Keratinocyte (primary cell): Measurements from ENCODE around the gene CLDN19. TPM values are rescaled to one million over a fixed set of nuclear protein-coding genes. Genes with fewer than 3 reads are reported as not detected.

Experiments used
- DNase-seq: peaks from one replicate; pipeline ENCODE4 v3.0.0-alpha.2; 2011; ENCODE audit warnings: low read depth, missing footprints, low spot score
- FAIRE-seq: peaks from 2 replicates; lab custom pipeline; 2011; peaks lifted over from hg19 to GRCh38; lab: Jason Lieb, UNC
- H2AFZ ChIP-seq: 2 replicates; pipeline ENCODE4 v1.6.0; 2012; ENCODE audit warnings: low read length, control low read depth, inconsistent platforms; ENCODE audit not compliant: control insufficient read depth
- H3K27ac ChIP-seq: 2 replicates; pipeline ENCODE4 v1.5.1; 2011; ENCODE audit warnings: low read length; ENCODE audit not compliant: control insufficient read depth, insufficient read depth
- H3K27me3 ChIP-seq: 3 replicates; pipeline ENCODE4 v1.6.0; 2011; ENCODE audit warnings: low read length; ENCODE audit not compliant: control insufficient read depth, insufficient read depth; ENCODE audit errors: extremely low read depth
- H3K36me3 ChIP-seq, 2 experiments: 2 replicates in 1 of 2; 3 replicates in 1 of 2; pipeline ENCODE4 v1.5.1; 2011; ENCODE audit warnings: low read length in 2 of 2, mild to moderate bottlenecking in 1 of 2; ENCODE audit not compliant: control insufficient read depth in 2 of 2, insufficient read depth in 2 of 2; ENCODE audit errors: extremely low read depth in 1 of 2
- H3K4me1 ChIP-seq: 3 replicates; pipeline ENCODE4 v1.5.1; 2011; ENCODE audit warnings: low read length; ENCODE audit not compliant: control insufficient read depth, insufficient read depth; ENCODE audit errors: extremely low read depth
- H3K4me2 ChIP-seq: 3 replicates; pipeline ENCODE4 v1.6.0; 2011; ENCODE audit warnings: low read depth, low read length; ENCODE audit not compliant: control insufficient read depth, insufficient read depth; ENCODE audit errors: extremely low read depth
- H3K4me3 ChIP-seq, 3 experiments: fragments of 200-600 bp in 1 of 3; sonication (generic) in 1 of 3; 2 replicates in 2 of 3; 3 replicates in 1 of 3; pipeline ENCODE4 v1.5.1; 2011 to 2016; ENCODE audit warnings: low read length in 3 of 3, mild to moderate bottlenecking in 3 of 3, control low read depth in 2 of 3, inconsistent platforms in 1 of 3, low read depth in 1 of 3, mixed read lengths in 1 of 3, mixed run types in 1 of 3, moderate library complexity in 1 of 3; ENCODE audit not compliant: control insufficient read depth in 2 of 3, insufficient read depth in 2 of 3; ENCODE audit errors: extremely low read depth in 1 of 3
- H3K79me2 ChIP-seq: 2 replicates; pipeline ENCODE4 v1.6.0; 2012; ENCODE audit warnings: low read length; ENCODE audit not compliant: control insufficient read depth, insufficient read depth
- H3K9ac ChIP-seq: 3 replicates; pipeline ENCODE4 v1.6.0; 2011; ENCODE audit warnings: low read length; ENCODE audit not compliant: control insufficient read depth, insufficient read depth; ENCODE audit errors: extremely low read depth
- H3K9me1 ChIP-seq: 3 replicates; pipeline ENCODE4 v1.6.0; 2011; ENCODE audit warnings: low read length; ENCODE audit not compliant: control insufficient read depth, insufficient read depth; ENCODE audit errors: extremely low read depth
- H3K9me3 ChIP-seq: 2 replicates; pipeline ENCODE4 v1.5.1; 2012; ENCODE audit warnings: low read depth, low read length; ENCODE audit not compliant: control insufficient read depth
- H4K20me1 ChIP-seq: 3 replicates; pipeline ENCODE4 v1.6.0; 2011; ENCODE audit warnings: low read length; ENCODE audit not compliant: control insufficient read depth, insufficient read depth; ENCODE audit errors: extremely low read depth
- EZH2 ChIP-seq: IDR thresholded peaks from one replicate; pipeline ENCODE4 v1.6.1; 2012; ENCODE audit warnings: inconsistent platforms, mild to moderate bottlenecking, low read length, moderate library complexity
- dilution Hi-C: fragments of 300-500 bp; cut with MboI; formaldehyde crosslinking; loops from one replicate; pipeline ENCODE4 v1.7.0; 2020; ENCODE audit warnings: low sequenced_read_pairs; ENCODE audit not compliant: extremely low pct_ligation_motif_present
- polyA plus RNA-seq, 5 experiments: library from polyadenylated mRNA; depleted of rRNA in 3 of 5; stranded (reverse) in 3 of 5; stranded (forward) in 1 of 5; unstranded in 1 of 5; fragments of >200 nt; gene quantifications; 1 replicate in 1 of 5; 2 replicates in 3 of 5; 3 replicates in 1 of 5; pipeline versions ENCODE4 v1.2.1 to v1.2.3, GENCODE V29; 2011 to 2012; ENCODE audit warnings: missing spikeins in 2 of 5, low read depth in 1 of 5, low replicate concordance in 1 of 5
- TF ChIP-seq, protein P1 (sequence below), 3 experiments: IDR thresholded peaks in 1 of 3; conservative IDR thresholded peaks in 1 of 3; optimal IDR thresholded peaks in 1 of 3; 2 replicates in 2 of 3; 3 replicates in 1 of 3; pipeline versions ENCODE3 to v1.5.1; 2011; ENCODE audit warnings: low read length in 3 of 3, mild to moderate bottlenecking in 3 of 3, moderate library complexity in 2 of 3, control low read depth in 1 of 3, inconsistent platforms in 1 of 3; ENCODE audit not compliant: insufficient read depth in 2 of 3; ENCODE audit errors: extremely low read depth in 1 of 3

The CLDN19 gene
- polyA plus RNA-seq, 1 donor (not counting 4 experiments of a cell fraction or from before 2014, with no cell fraction given), result not detected

- no peak for TF ChIP-seq EZH2
- TF ChIP-seq, protein P1, sequence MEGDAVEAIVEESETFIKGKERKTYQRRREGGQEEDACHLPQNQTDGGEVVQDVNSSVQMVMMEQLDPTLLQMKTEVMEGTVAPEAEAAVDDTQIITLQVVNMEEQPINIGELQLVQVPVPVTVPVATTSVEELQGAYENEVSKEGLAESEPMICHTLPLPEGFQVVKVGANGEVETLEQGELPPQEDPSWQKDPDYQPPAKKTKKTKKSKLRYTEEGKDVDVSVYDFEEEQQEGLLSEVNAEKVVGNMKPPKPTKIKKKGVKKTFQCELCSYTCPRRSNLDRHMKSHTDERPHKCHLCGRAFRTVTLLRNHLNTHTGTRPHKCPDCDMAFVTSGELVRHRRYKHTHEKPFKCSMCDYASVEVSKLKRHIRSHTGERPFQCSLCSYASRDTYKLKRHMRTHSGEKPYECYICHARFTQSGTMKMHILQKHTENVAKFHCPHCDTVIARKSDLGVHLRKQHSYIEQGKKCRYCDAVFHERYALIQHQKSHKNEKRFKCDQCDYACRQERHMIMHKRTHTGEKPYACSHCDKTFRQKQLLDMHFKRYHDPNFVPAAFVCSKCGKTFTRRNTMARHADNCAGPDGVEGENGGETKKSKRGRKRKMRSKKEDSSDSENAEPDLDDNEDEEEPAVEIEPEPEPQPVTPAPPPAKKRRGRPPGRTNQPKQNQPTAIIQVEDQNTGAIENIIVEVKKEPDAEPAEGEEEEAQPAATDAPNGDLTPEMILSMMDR (optimal IDR thresholded peaks at IDR 0.05 in 1 of 3, IDR thresholded peaks at IDR 0.05 in 1 of 3, conservative IDR thresholded peaks at IDR 0.05 in 1 of 3; ENCODE audit: extremely low read depth in 1 of 3, insufficient read depth in 2 of 3, low read length in 3 of 3), result peak; percentile 71 to 82 (median 80)
- FAIRE-seq, result peak; percentile 48
Measured at GRCh38 chr1:42777852-42778251, 37.8 kb upstream of the CLDN19 start.

GRCh38 chr1:42776502-42776901 lies 36.5 kb upstream of the CLDN19 start:
- H3K9ac ChIP-seq, result no peak overlapping the region
- no peak overlapping the region for H3K27ac ChIP-seq
- H3K9me3 ChIP-seq, result no peaks in the 10 kb centered on the region
- H2AFZ ChIP-seq, result no peak overlapping the region
- H3K4me3 ChIP-seq, result no peak overlapping the region
- H3K36me3 ChIP-seq, result peaks cover 14 to 42% of the 10 kb centered on the region in 2 experiments
- H3K9me1 ChIP-seq, result no peaks in the 10 kb centered on the region
- H3K79me2 ChIP-seq, result peaks cover 4% of the 10 kb centered on the region
- TF ChIP-seq EZH2, result no peak
- TF ChIP-seq, protein P1 (optimal IDR thresholded peaks at IDR 0.05 in 1 of 3, IDR thresholded peaks at IDR 0.05 in 1 of 3, conservative IDR thresholded peaks at IDR 0.05 in 1 of 3; ENCODE audit: extremely low read depth in 1 of 3, insufficient read depth in 2 of 3, low read length in 3 of 3), result no peak
- DNase-seq (no peak), FAIRE-seq (no peak)
- no peaks in the 10 kb centered on the region for H4K20me1 ChIP-seq
- no peak overlapping the region for H3K4me2 ChIP-seq
- dilution Hi-C loops, result no loop called here
- H3K4me1 ChIP-seq, result no peaks in the 10 kb centered on the region
- no peaks in the 10 kb centered on the region for H3K27me3 ChIP-seq

More at GRCh38 chr1:42777852-42778251, 37.8 kb upstream of the CLDN19 start:
- dilution Hi-C loops, result no loop called here
- no peak overlapping the region for H3K4me2 ChIP-seq
- no peak overlapping the region for H3K9ac ChIP-seq
- H3K79me2 ChIP-seq, result no peaks in the 10 kb centered on the region
- no peaks in the 10 kb centered on the region for H3K4me1 ChIP-seq
- H3K27ac ChIP-seq, result no peak overlapping the region
- H3K27me3 ChIP-seq, result no peaks in the 10 kb centered on the region
- peaks cover 14 to 42% of the 10 kb centered on the region in 2 experiments for H3K36me3 ChIP-seq
- no peaks in the 10 kb centered on the region for H4K20me1 ChIP-seq
- no peaks in the 10 kb centered on the region for H3K9me3 ChIP-seq
- DNase-seq, result no peak
- H3K4me3 ChIP-seq, result no peak overlapping the region
- H3K9me1 ChIP-seq, result no peaks in the 10 kb centered on the region
- no peak overlapping the region for H2AFZ ChIP-seq
